Measurements from ENCODE around the gene ESAM.

The ESAM gene

DNA sequence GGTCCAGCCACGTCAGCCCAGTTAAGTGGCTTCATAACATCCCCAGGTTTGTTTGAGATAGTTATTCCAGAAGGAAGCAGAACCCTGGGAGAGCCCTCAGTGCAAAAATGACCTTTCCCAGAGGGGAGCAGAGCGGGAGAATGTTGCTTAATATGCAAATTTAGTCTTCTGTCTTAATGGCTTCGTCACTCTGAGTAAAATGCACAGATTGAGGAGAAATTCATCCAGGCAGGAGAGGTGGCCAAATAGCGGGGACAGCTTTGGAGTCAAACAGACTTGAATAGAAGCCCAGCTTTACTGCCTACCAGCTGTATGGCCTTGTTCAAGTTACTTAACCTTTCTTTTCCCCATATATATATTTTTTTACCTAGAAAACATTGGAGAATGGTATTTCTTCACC lies 34.6 kb downstream of the ESAM start:
- no peak for DNase-seq

- no peak for DNase-seq
Measured at GRCh38 chr11:124725719-124726105, 36.4 kb downstream of the ESAM start.

GRCh38 chr11:124724979-124725718 lies 36.9 kb downstream of the ESAM start:
- DNase-seq: no peak

- no peak for DNase-seq
Measured at GRCh38 chr11:124722176-124722575, 39.9 kb downstream of the ESAM start.

DNA sequence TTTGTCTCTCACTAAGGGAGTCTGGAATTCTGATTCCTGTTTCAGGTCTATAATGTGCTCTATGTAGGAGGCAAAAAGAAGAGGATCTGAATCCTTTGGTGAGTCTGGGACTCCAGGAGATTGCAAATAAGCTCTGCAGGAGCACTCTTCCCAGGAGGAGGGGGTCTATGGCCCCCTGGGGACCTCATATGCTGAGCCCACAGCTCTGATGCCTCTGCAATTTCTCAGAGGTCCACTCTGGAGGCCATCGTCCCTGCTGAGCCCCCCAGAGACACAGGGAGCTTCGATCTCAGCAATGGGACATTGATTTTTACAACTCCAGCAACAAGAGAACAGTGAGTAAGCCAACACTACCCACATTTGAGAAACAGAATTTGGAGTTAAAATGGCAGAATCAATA lies 42.6 kb downstream of the ESAM start:
- no peak for DNase-seq

DNA sequence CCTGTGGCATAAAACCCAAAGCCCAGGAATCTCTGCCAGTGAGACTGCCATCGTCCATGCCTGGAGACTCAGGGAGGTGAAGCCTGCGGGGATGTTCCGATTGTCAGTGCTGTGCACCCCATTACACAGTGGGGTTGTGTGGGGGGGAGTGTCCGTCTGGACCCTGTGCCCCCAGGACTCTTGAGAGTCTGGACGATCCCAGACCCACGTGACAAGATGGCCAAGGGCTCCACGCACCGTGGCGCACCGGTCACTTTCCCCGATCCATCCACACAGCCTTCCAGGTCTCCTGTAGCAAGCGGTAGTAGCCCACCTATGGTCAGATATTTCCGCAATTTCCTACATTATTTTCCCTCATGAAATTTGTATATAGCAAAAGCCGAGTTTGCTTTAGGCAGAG lies 43.3 kb downstream of the ESAM start:
- no peak for DNase-seq

- DNase-seq: no peak
Measured at GRCh38 chr11:124717786-124718651, 44.1 kb downstream of the ESAM start.

DNA sequence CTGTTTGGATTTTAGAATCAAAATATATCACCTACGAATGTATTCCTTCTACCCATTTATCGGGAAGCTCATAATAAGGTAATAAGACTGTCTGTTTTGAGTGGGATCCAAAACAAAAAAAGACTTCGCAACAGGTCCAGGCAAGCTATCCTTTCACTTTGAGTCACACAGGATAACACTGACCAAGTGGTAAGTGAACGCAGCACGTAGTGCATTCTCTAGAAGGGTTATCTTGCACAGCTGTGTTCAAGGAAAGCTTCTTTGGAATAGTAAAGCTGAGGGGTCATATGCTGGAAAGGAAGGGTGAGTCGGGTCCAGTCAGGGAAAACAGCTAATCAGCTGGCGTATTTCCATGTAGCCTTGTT lies 44.7 kb downstream of the ESAM start:
- no peak for DNase-seq

GRCh38 chr11:124716591-124716990 lies 45.5 kb downstream of the ESAM start:
- DNase-seq: no peak

- no peak for DNase-seq
Measured at GRCh38 chr11:124712392-124712791, 49.7 kb downstream of the ESAM start.

GRCh38 chr11:124707829-124708228 lies 54.3 kb downstream of the ESAM start:
- no peak for DNase-seq

All from SIG-M5 (cell line).